ENCODE measurements around the gene CDH22. TPM values are rescaled to one million over a fixed set of nuclear protein-coding genes. Genes with fewer than 3 reads are reported as not detected.

CDH22 gene
- polyA plus RNA-seq, 1 donor from 2014 or later: 2.1 TPM

GRCh38 chr20:46206992-46207549 lies 101.2 kb downstream of the CDH22 start:
- Histone ChIP-seq H3K27me3 (ENCODE audit: insufficient read depth, low read depth, low read length) (no peaks in the 10 kb centered on the region), H2AFZ (ENCODE audit: low read depth, low read length) (no peak overlapping the region), H4K20me1 (ENCODE audit: insufficient read depth) (no peaks in the 10 kb centered on the region), H3K4me2 (ENCODE audit: low read length) (no peak overlapping the region), H3K9ac (ENCODE audit: low read length) (no peak overlapping the region), H3K36me3 (ENCODE audit: insufficient read depth, low read length) (no peaks in the 10 kb centered on the region), H3K9me3 (ENCODE audit: low read length) (no peaks in the 10 kb centered on the region), H3F3A (ENCODE audit: insufficient read depth, low read length, poor library complexity, severe bottlenecking) (no peaks in the 10 kb centered on the region), H3K79me2 (replicated peaks; ENCODE audit: insufficient read depth, low read length) (no peaks in the 10 kb centered on the region), H3K9me2 (ENCODE audit: insufficient read depth, low read length) (no peaks in the 10 kb centered on the region), H3K27ac (ENCODE audit: low read length) (no peak overlapping the region), H3K4me3 (ENCODE audit: low read length) (no peak overlapping the region)
- TF ChIP-seq CTCF (IDR thresholded peaks at IDR 0.05; ENCODE audit: poor library complexity, severe bottlenecking) (no peak), RAD21 (conservative IDR thresholded peaks at IDR 0.05) (no peak), MXI1 (conservative IDR thresholded peaks at IDR 0.05; ENCODE audit: poor library complexity, severe bottlenecking) (no peak), POLR2AphosphoS5 (IDR thresholded peaks at IDR 0.05) (no peak), TAF1 (IDR thresholded peaks at IDR 0.05; ENCODE audit: low read depth) (no peak)

GRCh38 chr20:46206025-46206424 lies 102.3 kb downstream of the CDH22 start:
- Histone ChIP-seq H3K9me2 (ENCODE audit: insufficient read depth, low read length) (no peaks in the 10 kb centered on the region), H3K27ac (ENCODE audit: low read length) (no peak overlapping the region), H3K4me2 (ENCODE audit: low read length) (no peak overlapping the region)

More at GRCh38 chr20:46206025-46206424, 102.3 kb downstream of the CDH22 start:
- no peaks in the 10 kb centered on the region for H3K27me3 ChIP-seq (ENCODE audit: insufficient read depth, low read depth, low read length)
- H4K20me1 ChIP-seq (ENCODE audit: insufficient read depth): no peaks in the 10 kb centered on the region
- no peak overlapping the region for H3K9ac ChIP-seq (ENCODE audit: low read length)
- no peaks in the 10 kb centered on the region for H3K36me3 ChIP-seq (ENCODE audit: insufficient read depth, low read length)
- no peaks in the 10 kb centered on the region for H3K9me3 ChIP-seq (ENCODE audit: low read length)
- no peak overlapping the region for H3K4me3 ChIP-seq (ENCODE audit: low read length)
- no peak overlapping the region for H2AFZ ChIP-seq (ENCODE audit: low read depth, low read length)
- TF ChIP-seq CTCF (IDR thresholded peaks at IDR 0.05; ENCODE audit: poor library complexity, severe bottlenecking) (no peak), TAF1 (IDR thresholded peaks at IDR 0.05; ENCODE audit: low read depth) (no peak), REST (IDR thresholded peaks at IDR 0.05; ENCODE audit: borderline replicate concordance) (no peak), POLR2AphosphoS5 (IDR thresholded peaks at IDR 0.05) (no peak), EZH2 (IDR thresholded peaks at IDR 0.05; ENCODE audit: borderline replicate concordance, insufficient read depth, low read length, poor library complexity, severe bottlenecking) (no peak)
- H3F3A ChIP-seq (ENCODE audit: insufficient read depth, low read length, poor library complexity, severe bottlenecking): no peaks in the 10 kb centered on the region
- H3K79me2 ChIP-seq (replicated peaks; ENCODE audit: insufficient read depth, low read length): no peaks in the 10 kb centered on the region

Data from neural cell (in vitro differentiated cells).